Activated CD8-positive, alpha-beta memory T cell treated with anti-CD3 and anti-CD28 coated beads, Interleukin-2, amount 50 U/mL, for 1 hour (primary cell): ENCODE data around the gene EMC8.
"Not testable (repeated sequence)": the region's sequence is repeated elsewhere in the genome, so short reads cannot be mapped to it uniquely, and the experiment has no call there.

Source experiments
- DNase-seq: peaks from one replicate; pipeline ENCODE4 v3.0.0-alpha.2; 2020; ENCODE audit errors: extremely low read depth

Gene EMC8

DNA sequence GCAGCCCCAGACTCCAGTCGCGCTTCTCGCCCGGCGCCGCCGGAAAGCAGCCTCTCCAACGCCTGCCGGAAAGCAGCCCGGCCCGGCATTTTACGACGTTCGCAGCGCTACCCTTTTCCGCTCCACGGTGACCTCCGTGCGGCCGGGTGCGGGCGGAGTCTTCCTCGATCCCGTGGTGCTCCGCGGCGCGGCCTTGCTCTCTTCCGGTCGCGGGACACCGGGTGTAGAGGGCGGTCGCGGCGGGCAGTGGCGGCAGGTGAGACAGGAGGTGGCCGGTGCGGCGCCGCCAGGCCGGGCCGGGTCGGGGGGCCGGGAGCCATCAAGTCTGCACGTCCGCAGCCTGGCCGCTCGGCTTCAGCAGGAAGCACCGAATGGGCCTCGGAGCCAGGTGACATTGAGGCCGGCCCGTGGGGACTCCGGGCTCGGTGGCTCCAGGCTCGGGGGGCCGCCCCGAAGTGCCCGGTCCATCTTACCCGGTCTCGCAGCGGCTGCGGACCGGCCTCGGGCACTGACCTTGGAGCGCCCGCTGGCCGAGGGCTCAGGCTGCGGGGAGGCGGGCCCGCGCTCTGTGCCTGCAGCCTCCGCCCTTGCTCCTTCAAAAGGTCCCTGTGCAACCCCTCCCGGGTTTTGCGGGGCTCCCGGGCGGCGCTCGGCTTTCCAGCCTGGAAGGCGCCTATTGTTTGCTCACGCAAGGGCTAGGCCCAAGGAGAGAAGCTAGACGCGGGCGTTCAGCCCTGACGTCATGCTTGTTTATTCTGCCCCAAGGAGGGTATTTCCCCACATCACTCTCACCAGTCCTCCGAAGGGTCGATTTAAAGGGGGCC is at the start of gene EMC8, which contains the start of gene COX4I1:
Gene EMC8, minus strand, starts transcription at position 48 of the 824 bp plus-strand sequence. CDS start 249 bp downstream, outside the sequence.
Gene COX4I1, plus strand, starts transcription at position 199 of the 824 bp plus-strand sequence. CDS start 1,511 bp downstream, outside the sequence.
- DNase-seq = peak; percentile 74

DNA sequence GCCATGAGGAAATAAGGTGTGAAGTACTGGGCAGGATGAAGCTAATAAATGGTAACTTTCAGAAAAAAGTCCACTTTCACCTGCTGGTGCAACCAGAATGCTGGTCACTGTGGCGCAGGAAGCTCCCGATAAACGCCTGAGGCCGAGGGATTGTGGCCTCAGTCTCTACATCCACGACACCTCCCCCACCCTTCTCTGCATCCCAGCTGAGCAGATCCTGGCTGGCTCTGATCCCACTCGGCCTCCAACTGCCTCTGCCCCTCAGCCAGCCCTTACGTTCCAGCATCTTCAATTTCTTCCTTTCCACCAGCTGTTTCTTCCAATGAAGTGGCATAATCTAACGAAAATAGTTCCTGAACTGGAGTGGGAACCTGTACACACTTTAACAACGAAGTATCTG is 49.6 kb upstream of the EMC8 start:
- DNase-seq = no peak

DNA sequence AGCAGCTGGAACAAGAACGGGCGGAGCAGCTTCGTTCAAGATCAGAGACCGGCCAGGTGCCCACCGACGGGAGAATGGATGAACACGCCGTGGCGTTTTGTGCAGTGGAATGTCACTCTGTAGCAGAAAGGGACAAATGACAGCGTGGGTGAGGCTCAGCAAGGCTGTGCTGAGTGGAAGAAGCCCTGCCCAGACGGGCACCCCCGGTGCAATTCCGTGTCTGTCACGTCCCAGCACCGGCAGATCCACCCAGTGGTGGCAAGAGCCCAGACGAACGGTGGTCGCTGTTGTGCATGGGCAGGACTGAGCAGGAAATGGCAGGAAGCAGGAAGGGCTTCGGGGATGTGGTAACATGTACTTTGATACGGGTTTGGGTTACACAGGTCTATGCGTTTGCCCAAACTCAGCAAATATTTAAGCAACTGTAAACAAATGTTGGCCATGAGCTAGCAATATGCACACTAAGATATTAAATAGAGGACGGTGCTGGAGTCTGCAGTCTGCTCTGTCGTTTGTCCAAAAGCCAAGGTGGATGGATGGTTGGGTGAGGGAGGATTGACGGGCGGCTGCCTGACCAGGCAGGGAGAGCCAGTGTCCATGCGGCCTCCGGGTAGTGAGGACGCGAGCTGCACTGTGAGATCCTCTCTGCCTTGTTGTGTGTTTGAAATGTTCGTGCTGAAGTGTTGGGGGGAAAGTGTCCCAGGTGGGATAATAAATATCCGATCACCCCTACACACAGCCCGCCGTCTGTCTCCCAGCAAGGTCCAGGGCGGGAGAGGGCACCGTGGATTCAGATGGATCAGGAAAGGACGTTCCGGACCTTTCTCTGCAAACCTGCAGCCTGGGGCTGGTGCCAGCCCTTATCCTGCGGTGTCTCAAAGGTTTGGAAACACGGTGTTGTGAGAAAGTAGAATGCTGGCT is 48.6 kb upstream of the EMC8 start:
- no peak for DNase-seq

DNA sequence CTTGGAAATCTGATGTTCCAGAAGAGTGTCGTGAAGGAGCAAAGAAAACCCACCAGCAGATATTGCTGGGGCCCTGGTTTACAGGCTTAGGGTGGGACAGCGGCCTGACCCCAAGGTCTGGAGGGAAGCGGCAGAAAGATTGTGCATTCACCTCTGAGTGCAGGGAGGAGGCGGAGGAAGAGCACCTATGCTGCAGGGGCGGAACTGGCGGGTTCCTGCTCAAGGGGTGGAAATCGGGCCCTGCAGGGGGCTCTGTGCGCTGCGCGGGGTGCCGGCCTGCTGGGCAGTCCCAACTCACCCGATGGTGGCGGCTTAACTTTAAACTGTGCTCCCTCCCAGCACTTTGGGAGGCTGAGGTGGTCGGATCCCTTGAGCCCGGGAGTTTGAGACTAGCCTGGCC is 47.7 kb upstream of the EMC8 start:
- no peak for DNase-seq

DNA sequence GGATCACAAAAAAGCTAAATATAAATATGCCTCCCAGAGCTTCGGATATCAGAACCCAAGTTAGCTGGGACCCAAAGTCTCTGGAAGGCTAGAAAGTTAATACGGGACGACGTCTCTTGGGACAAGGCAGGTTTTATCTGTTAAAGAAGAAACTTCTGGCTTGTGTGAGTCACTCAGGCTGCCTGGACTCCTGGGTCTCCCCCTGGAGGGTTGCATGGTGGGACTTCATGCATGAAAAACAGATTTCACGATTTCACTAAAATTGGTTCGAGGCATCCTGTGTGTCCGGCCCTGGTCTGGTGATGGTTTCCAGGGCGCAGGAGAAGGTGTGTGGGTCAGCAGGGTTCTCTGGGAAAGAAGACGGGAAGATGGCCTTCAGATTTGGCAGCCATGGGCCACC is 47.1 kb upstream of the EMC8 start:
- DNase-seq = no peak

DNA sequence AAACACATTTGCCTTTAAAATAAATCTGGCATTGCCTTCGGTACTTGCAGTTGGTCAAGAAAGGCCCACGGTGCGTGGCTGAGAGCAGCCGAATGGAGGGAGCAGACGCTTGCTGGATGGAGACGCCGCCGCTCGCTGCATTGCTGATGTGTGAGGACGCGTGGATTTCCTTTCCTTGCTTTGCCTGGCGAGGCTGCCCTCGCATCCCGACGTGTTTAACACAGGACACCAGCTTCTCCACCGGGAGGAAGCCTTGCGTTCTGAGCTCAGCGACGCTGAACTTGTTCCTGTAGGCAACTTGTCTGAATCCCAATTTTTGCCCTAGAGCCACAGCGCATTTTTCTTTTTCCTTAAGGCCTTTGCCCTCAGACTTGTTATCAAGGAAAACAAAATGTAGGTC is 45.9 kb upstream of the EMC8 start:
- no peak for DNase-seq

DNA sequence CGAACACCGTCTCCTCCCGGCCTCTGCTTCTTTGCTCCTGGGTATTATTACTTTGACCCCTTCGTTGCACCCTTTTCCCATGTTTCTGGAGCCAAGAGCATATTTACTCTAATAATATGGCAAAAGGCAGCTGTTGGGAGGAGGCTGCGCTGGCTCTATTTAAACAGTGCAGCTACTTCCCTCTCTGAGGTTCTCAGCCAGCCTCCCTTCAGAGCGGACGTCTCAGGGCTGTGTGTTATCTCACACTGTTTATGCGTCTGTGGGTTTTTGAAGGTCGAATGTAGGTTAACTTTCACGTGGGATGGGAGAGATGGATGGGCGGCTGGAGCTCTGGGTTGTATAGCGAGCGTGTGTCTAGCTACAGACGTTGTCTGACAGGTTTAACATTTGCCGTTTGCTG is 45.4 kb upstream of the EMC8 start:
- DNase-seq = no peak

DNA sequence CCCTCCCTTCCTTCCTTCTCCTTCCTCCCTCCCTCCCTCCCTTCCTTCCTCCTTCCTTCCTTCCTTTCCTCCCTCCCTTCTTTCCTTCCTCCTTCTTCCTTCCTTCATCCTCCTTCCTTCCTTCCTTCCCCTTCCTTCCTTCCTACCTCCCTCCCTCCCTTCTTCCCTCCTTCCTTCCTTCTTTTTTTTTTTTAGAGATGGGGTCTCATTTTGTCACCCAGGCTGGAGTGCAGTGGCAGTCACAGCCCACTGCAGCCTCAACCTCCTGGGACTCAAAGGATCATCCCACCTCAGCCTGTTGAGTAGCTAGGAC is 44.8 kb upstream of the EMC8 start:
- DNase-seq = no peak

DNA sequence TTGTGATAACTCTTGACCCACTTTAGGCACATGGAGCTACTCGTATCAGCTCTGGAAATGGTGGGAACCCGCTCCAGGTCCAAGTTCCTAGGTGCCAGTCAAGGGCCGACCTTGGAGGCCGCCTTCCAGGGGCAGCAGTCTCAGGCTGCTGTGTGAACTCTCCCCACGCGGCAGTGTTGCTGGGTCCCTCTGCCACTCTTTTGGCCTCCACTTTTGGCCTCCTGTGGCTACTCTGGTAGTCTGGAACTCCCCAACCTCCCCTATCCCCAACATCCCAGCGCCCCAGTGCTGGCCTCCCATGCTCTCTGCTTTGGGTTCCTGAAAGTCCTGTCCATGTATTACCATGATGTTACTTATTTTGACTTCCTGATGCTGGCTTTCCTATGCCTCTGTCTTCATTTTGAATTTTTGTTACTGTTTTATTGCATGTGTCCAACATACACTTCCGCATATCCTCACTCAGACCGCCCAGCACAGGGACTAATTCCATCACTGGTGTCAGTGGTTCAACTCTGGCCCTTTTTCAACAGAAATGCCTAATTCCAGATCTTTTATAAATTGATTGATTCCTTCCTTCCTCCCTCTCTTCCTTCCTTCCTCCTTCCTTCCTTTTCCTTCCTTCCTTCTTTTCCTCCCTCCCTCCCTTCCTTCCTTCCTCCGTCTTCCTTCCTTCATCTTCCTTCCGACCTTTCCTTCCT is 44.3 kb upstream of the EMC8 start:
- no peak for DNase-seq

DNA sequence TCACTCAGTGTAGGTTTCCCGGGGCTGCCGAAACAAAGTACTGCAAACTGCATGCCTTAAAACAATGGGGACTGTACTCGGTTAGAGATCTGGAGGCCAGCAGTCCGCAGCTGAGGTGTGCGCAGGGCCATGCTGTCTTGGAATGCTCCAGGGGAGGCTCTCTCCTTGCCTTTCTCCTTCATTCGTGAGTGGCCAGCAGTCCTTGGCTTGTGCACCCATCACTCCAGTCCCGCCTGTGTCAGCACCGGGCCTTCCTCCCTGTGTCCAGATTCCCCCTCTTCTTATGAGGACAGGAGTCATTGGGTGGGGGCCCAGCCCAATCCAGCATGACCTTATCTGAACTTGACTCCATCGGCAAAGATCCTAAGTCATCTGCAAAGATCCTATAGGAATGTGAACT is 43.5 kb upstream of the EMC8 start:
- DNase-seq = no peak

DNA sequence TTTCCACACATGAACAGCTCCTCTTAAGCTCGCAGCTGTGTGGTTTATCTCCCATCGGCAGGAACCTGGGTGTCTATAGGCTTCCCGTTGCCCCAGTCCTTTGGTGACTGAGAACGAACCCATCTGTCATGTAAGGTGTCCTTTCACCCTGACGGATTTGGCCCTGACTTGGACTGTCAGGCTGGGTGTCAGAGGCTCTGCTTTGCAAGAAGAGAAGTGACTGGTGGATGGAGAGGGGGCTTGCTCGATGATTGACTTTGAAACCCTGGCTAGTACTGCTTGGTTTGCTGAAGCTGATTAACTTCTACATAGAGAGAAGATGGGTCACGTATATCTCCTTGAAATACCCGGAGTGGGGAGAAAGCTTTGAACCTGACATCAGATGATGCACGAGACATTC is 43.1 kb upstream of the EMC8 start:
- DNase-seq = no peak

DNA sequence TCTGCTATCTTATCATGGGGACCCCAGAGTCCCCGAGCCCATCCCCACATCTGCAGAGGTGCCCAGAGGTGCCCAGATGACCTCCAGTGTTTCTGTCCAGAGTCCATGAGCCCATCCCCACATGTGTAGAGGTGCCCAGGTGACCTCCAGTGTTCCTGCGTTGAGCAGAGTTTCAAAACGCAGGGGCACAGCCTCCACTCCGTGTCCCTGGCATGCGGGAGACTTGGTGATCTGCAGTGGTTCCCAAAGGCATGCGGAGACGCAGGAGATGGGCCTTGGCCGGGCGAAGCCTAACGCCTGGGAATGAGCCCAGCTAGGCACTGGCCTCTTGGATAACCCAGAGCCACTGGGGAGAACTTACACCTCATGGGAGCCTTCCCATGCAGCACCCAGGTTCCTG is 41.5 kb upstream of the EMC8 start:
- no peak for DNase-seq

DNA sequence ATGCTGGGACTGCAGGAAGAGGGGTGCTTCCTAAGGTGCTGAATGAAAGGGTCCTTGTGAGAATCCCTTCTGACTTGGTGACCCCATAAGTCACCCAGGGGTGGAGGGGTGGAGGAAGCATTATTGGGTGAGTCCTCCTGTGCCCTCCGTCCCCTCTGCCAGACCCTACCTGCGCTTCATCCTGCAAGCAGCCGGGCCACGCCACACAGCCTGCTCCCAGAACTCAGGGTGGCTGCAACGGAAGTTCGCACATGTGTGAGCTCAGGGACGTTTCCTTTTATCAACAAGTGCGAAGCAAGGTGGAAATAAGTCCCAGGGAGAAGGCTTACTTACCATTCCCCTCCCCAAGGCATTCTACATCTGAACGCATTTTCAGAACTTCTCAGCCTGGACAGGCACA is 41.1 kb upstream of the EMC8 start:
- no peak for DNase-seq

DNA sequence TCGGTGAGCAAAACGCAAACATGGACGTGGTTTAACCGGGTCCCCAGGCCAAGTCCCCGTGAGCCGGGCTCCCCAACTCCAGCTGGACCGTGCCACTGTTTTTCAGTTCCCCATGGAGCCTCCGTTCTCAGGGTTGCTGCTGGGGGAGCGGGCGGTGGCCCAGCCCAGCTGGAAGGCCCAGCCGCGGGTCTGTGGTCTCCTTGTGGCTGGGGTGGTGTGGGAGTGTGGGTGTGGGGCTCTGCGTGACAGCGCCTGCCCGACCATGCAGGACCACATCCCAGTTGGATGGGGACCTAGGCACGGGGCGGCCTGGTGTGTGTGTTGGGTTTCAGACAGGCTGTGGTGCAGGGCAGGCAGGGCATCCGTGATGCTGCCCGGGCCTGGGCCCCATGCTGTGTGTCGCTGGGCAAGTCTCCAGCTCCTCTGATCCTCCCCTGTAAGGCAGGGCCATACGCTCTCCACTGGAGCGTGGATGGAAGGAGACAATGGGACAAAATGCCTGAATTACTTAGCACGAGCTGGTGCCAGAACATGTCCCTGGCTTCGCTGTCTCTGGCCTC is 40.4 kb upstream of the EMC8 start:
- no peak for DNase-seq

DNA sequence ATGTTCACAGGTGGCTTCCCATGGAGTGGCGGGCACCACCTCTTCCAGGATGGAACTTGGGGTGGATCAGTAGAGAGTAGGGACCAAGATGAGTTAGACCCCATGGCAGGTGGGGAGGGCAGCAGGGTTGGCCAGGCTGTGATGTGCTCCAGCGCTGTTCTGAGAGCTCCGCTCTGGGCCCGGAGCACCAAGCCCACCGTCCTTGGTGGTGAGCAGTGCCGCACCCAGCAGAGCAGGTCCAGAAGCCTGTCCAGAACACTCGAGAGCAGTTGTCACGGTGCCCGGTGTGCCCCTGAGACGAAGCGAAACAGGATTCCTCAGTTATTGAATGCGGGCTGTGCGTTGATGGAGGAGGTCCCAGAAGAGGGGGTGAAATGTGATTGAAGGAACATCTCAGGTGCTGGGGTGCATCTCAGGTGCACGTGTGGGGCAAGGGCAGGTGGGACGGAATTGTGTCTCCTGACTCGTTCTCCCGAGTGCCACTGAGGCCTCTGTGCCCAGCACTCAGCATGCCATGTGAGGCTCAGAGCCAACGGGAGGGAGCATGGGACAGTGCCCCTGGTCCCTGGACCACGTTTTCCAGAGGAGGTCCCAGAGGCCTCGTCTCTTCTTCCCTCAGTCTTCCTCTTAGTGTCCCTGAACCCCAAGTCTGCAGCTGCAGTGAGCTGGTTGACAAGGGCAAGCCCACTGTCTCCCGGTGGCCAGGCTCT is 39.7 kb upstream of the EMC8 start:
- no peak for DNase-seq

DNA sequence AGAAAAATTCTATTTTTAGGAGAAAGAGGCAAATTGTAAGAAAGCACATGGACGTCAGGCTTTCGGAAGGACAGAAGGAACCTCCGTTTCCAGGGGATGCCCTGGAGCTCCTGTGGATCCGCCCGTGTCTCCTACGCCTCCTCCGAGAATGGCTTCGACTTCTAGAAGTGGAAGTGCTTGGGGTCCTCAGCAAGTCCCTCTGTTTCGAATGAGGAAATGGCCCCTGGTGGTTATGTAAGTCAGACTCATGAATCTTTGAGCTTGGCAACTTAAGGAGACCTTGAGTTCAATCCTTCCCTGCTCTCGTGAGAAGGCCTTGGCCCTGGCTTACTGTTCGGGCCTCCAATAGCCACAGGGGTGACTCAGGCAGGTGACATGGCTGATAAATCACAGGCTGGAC is 39.0 kb upstream of the EMC8 start:
- no peak for DNase-seq

DNA sequence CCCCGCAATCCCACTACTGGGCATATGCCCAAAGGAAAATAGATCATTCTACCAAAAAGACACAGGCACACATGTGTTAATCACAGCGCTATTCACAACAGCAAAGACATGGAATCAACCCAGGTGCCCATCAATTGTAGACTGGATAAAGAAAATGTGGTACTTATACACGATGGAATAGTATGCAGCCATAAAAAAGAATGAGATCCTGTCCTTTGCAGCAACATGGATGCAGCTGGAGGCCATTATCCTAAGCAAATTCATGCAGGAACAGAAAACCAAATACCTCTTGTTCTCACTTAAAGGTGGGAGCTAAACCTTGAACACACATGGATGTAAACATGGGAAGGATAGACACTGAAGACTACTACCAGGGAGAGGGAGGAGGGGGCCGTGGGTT is 38.3 kb upstream of the EMC8 start:
- DNase-seq = not testable (repeated sequence)

DNA sequence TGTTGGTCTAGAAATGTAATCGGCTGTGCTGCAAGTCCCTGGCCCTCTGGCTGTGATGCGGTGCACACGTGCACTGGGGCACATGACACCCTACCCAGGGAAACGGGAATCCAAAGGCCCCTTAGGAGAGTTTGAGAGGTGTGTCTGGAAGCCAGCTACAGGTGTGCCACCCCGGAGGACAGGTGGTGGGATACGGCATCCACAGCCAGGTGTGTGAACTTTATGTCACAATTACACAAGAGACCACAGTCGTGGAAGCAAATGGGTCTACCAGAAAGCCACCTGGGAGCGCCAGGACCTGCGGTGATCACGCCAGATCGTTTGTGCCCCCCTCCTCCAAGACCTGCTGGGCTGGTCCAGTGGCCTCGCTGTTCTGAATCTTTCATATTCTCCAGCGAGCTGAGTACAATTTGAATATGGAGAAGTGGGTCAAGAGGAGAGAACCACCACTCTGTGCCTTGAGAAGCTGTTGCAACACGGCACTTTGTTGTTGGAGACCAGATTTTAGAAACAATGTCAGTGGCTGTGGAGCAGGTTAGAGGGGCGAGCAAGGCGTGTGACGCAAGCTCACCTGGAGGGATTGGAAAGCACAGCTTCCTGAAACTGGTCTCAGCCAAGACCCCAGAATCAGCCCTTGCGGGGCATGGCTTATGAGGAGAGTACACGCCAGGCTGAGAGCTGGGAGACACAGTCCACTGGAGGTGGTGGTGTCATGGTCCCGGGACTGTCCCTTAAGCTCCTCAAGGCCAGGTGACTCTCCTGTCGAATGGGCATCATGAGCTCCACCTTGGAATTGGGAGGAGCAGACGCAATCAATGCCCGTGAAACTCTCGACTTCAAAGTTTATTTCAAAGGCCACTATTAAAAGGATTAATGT is 37.6 kb upstream of the EMC8 start:
- no peak for DNase-seq

DNA sequence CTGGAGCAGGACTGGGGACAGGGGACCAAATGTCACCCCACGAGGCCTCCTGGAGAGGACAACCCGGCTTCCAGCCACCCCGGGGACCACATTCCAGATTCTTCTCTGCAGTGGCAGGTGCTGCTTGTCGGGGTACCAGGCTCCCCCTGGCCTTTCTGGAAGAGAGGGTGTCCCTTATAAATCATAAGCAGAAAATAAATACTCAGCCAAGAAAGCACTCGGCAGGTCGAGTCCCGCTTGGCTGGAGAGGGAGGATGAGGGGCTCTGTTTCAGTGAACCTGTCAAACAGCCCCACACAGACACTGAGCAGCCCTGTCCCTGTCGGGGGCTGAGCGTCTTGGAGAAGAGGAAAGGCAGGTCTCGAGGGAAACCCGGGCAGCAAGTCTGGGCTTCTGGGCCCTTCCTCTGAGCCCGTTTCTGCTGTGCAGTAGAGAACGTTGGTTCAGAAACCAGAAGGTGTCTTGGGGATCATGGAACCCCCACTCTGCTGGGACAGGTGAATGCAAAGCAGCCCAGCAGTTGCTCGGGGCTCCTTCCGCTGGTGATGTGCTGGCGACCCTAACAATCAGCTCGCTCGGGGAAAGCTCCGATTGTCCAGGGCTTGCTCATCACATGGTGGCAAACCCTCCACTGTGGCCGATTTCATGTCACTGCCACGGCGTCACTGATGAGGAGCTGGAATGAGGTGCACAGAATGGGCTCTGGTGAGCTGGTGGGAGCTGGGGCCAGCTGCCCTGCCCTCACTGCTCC is 36.8 kb upstream of the EMC8 start:
- DNase-seq = no peak
